ENCODE results near the gene RALGPS1. TPM values are rescaled to one million over a fixed set of nuclear protein-coding genes. Genes with fewer than 3 reads are reported as not detected.

RALGPS1 gene
- total and polyA plus RNA-seq, 2 donors (not counting 1 experiment from before 2014, with no cell fraction given): 19.7 to 39.9 TPM

DNA sequence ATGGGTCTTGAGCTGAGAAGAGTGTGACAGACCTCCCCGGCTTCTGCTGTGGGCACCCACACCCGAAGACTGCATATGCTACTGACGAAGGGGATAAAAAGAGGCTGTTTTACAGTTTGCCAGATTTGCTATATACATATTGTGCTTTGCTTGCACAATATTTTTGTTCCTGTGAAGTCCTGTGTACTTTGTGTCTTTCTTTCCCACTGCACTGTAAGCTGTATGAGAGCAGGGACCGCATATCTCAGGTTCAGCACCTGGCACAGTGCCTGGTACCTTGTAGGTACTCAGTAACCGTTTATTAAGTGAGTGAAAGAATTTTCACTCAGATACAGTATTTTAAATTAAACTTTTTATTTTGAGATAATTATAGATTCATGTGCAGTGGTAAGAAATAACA is 341.7 kb downstream of the RALGPS1 start:
- ChIA-PET POLR2A (no interaction called here), CTCF (no interaction called here)
- Histone ChIP-seq H4K20me1 (ENCODE audit: control insufficient read depth, insufficient read depth, low read length, poor library complexity, severe bottlenecking) (no peaks in the 10 kb centered on the region), H3K4me3 (ENCODE audit: control extremely low read depth in 1 of 5, extremely low read depth in 1 of 5, insufficient read depth in 1 of 5, low read depth in 2 of 5, low read length in 4 of 5) (no peak overlapping the region), H3K4me1 (ENCODE audit: control insufficient read depth in 2 of 2, insufficient read depth in 2 of 2, low read length in 2 of 2) (no peaks in the 10 kb centered on the region), H3K9me3 (ENCODE audit: control extremely low read depth in 1 of 3, control insufficient read depth in 2 of 3, insufficient read depth in 1 of 3, low read length in 2 of 3) (no peaks in the 10 kb centered on the region), H3K4me2 (replicated peaks; ENCODE audit: low read depth, low read length, poor library complexity, severe bottlenecking) (no peak overlapping the region), H3K79me2 (ENCODE audit: control insufficient read depth, insufficient read depth, low read length) (no peaks in the 10 kb centered on the region), H3K27me3 (replicated peaks in 1 of 4; ENCODE audit: control extremely low read depth in 1 of 4, control insufficient read depth in 3 of 4, insufficient read depth in 4 of 4, low read length in 3 of 4) (no peaks in the 10 kb centered on the region), H3K9ac (ENCODE audit: low read length) (no peak overlapping the region), H3K27ac (ENCODE audit: low read length in 2 of 2) (no peak overlapping the region), H2AFZ (ENCODE audit: insufficient read depth, low read depth, low read length, poor library complexity, severe bottlenecking) (no peak overlapping the region), H3K36me3 (replicated peaks in 1 of 2; ENCODE audit: control extremely low read depth in 1 of 2, control insufficient read depth in 1 of 2, extremely low read depth in 1 of 2, insufficient read depth in 2 of 2, low read length in 1 of 2) (no peaks in the 10 kb centered on the region)
- no peaks in the 10 kb centered on the region for H3K4me1 Mint-ChIP-seq
- no peaks in the 10 kb centered on the region for H3K27me3 Mint-ChIP-seq
- no peaks in the 10 kb centered on the region for H3K9me3 Mint-ChIP-seq (ENCODE audit: insufficient read depth)
- DNase-seq (no peak), ATAC-seq (ENCODE audit: low read depth) (no peak)
- no peak for TF ChIP-seq EZH2 (IDR thresholded peaks at IDR 0.05; ENCODE audit: borderline replicate concordance, insufficient read depth, low read depth, low read length, poor library complexity, severe bottlenecking)
- no peak overlapping the region for H3K4me3 Mint-ChIP-seq
- H3K27ac Mint-ChIP-seq: no peak overlapping the region
- WGBS (ENCODE audit: insufficient coverage): 100% methylated on average over 2 of the region's 5 CpGs
- intact Hi-C loops (cut with micrococcal nuclease): no loop called here

DNA sequence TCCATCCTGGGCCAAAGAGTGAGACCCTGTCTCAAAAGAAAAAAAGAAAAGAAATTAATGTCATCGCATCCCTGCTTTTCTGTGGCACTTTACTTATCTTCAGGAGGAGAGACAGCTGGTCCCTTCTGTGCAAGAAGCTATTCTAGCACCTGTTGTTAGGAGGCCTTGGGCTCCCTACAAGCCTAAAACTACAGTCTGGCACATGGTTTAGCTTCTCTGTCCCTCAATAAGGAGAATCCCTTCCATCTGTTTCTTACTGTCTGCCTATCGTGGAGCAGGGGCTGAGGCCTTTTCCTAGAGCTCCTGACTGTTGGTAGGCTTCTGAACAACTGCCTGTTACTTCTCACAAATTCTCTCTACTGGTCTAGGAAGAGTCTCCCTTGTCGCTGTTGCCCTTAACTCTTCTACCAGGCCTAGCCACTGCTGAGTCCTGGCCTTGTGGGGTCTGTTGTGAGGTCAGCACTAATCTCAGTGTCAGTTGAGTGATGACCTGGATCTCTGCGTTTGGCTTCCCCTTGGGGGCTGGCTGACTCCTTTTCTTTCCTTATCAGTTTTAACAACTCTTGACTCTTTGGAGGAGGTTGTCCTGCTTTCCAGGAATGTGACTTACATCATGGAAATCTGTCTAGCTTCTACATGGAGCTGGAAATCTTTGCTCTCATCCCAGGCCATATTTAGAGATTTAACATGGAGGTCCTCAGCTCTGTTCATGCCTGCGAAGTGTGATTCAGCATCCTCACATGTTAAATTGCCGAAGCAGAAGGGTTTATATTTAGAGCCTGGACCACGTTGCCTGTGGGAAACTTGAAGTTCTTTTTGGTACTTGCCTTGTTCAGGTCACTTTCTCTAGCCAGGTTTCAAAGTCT is 344.3 kb downstream of the RALGPS1 start:
- Histone ChIP-seq H3K27me3 (replicated peaks in 1 of 4; ENCODE audit: control extremely low read depth in 1 of 4, control insufficient read depth in 3 of 4, insufficient read depth in 4 of 4, low read length in 3 of 4) (no peaks in the 10 kb centered on the region), H3K4me1 (ENCODE audit: control insufficient read depth in 2 of 2, insufficient read depth in 2 of 2, low read length in 2 of 2) (no peaks in the 10 kb centered on the region), H3K79me2 (ENCODE audit: control insufficient read depth, insufficient read depth, low read length) (no peaks in the 10 kb centered on the region), H2AFZ (ENCODE audit: insufficient read depth, low read depth, low read length, poor library complexity, severe bottlenecking) (no peak overlapping the region), H3K4me2 (replicated peaks; ENCODE audit: low read depth, low read length, poor library complexity, severe bottlenecking) (no peak overlapping the region), H3K9me3 (ENCODE audit: control extremely low read depth in 1 of 3, control insufficient read depth in 2 of 3, insufficient read depth in 1 of 3, low read length in 2 of 3) (no peaks in the 10 kb centered on the region), H3K4me3 (ENCODE audit: control extremely low read depth in 1 of 5, extremely low read depth in 1 of 5, insufficient read depth in 1 of 5, low read depth in 2 of 5, low read length in 4 of 5) (no peak overlapping the region), H3K27ac (ENCODE audit: low read length in 2 of 2) (no peak overlapping the region), H3K36me3 (replicated peaks in 1 of 2; ENCODE audit: control extremely low read depth in 1 of 2, control insufficient read depth in 1 of 2, extremely low read depth in 1 of 2, insufficient read depth in 2 of 2, low read length in 1 of 2) (no peaks in the 10 kb centered on the region), H3K9ac (ENCODE audit: low read length) (no peak overlapping the region), H4K20me1 (ENCODE audit: control insufficient read depth, insufficient read depth, low read length, poor library complexity, severe bottlenecking) (no peaks in the 10 kb centered on the region)
- TF ChIP-seq EZH2 (IDR thresholded peaks at IDR 0.05; ENCODE audit: borderline replicate concordance, insufficient read depth, low read depth, low read length, poor library complexity, severe bottlenecking): no peak
- intact Hi-C loops (cut with micrococcal nuclease): no loop called here
- CTCF ChIA-PET: no interaction called here
- POLR2A ChIA-PET: no interaction called here
- H3K4me1 Mint-ChIP-seq: no peaks in the 10 kb centered on the region
- ATAC-seq (ENCODE audit: low read depth) (no peak), DNase-seq (no peak)
- no peaks in the 10 kb centered on the region for H3K27me3 Mint-ChIP-seq
- H3K4me3 Mint-ChIP-seq: no peak overlapping the region
- H3K27ac Mint-ChIP-seq: no peak overlapping the region
- no peaks in the 10 kb centered on the region for H3K9me3 Mint-ChIP-seq (ENCODE audit: insufficient read depth)
- WGBS (ENCODE audit: insufficient coverage): 95% methylated on average over 5 of the region's 7 CpGs

Data from B cell (primary cell).